Fibroblast of lung (primary cell): ENCODE results near the gene CCDC92B. TPM values are rescaled to one million over a fixed set of nuclear protein-coding genes. Genes with fewer than 3 reads are reported as not detected.

Source experiments
- DNase-seq, 2 donors: peaks; one replicate each; pipeline versions ENCODE4 v3.0.0 to v3.0.0-alpha.2; 2010; ENCODE audit warnings: low read depth in 2 of 2
- H2AFZ ChIP-seq: 2 replicates; pipeline ENCODE4 v1.5.1; 2012; ENCODE audit warnings: low read length, control low read depth, inconsistent platforms
- H3K27ac ChIP-seq: 2 replicates; pipeline ENCODE4 v1.5.1; 2011; ENCODE audit warnings: low read length, control low read depth; ENCODE audit not compliant: insufficient read depth
- H3K27me3 ChIP-seq: 2 replicates; pipeline ENCODE4 v1.5.1; 2011; ENCODE audit warnings: mild to moderate bottlenecking, low read length; ENCODE audit not compliant: control insufficient read depth, insufficient read depth
- H3K36me3 ChIP-seq: 2 replicates; pipeline ENCODE4 v1.5.1; 2011; ENCODE audit warnings: low read length; ENCODE audit not compliant: control insufficient read depth, insufficient read depth
- H3K4me1 ChIP-seq: 2 replicates; pipeline ENCODE4 v1.5.1; 2011; ENCODE audit warnings: low read length; ENCODE audit not compliant: control insufficient read depth, insufficient read depth; ENCODE audit errors: extremely low read depth
- H3K4me2 ChIP-seq: 2 replicates; pipeline ENCODE4 v1.5.1; 2011; ENCODE audit warnings: low read length, control low read depth; ENCODE audit not compliant: insufficient read depth; ENCODE audit errors: extremely low read depth
- H3K4me3 ChIP-seq, 4 experiments: fragments of 200-600 bp in 1 of 4; sonication (generic) in 1 of 4; replicated peaks in 1 of 4; 2 replicates each; pipeline ENCODE4 v1.5.1; 2011 to 2016; ENCODE audit warnings: low read length in 4 of 4, low read depth in 3 of 4, mild to moderate bottlenecking in 3 of 4, control low read depth in 2 of 4, inconsistent platforms in 1 of 4, mixed read lengths in 1 of 4; ENCODE audit not compliant: insufficient read depth in 1 of 4; ENCODE audit errors: control extremely low read depth in 1 of 4
- H3K79me2 ChIP-seq: 2 replicates; pipeline ENCODE4 v1.5.1; 2012; ENCODE audit warnings: mild to moderate bottlenecking, low read length, inconsistent platforms; ENCODE audit not compliant: control insufficient read depth, insufficient read depth
- H3K9ac ChIP-seq: 2 replicates; pipeline ENCODE4 v1.5.1; 2011; ENCODE audit warnings: mild to moderate bottlenecking, low read length, control low read depth; ENCODE audit not compliant: insufficient read depth
- H3K9me3 ChIP-seq: 2 replicates; pipeline ENCODE4 v1.5.1; 2012; ENCODE audit warnings: low read depth, low read length; ENCODE audit not compliant: control insufficient read depth, insufficient read depth
- H4K20me1 ChIP-seq: 2 replicates; pipeline ENCODE4 v1.5.1; 2011; ENCODE audit warnings: low read length; ENCODE audit not compliant: control insufficient read depth, insufficient read depth; ENCODE audit errors: extremely low read depth
- CTCF ChIP-seq, 2 donors: IDR thresholded peaks in 1 of 2; conservative IDR thresholded peaks in 1 of 2; 1 replicate in 1 of 2; 2 replicates in 1 of 2; pipeline ENCODE4 v1.5.1; 2011 to 2012; ENCODE audit warnings: low read length in 2 of 2, control low read depth in 1 of 2, inconsistent platforms in 1 of 2, low read depth in 1 of 2, mild to moderate bottlenecking in 1 of 2
- EZH2 ChIP-seq: IDR thresholded peaks from 2 replicates; pipeline ENCODE4 v1.5.1; 2012; ENCODE audit warnings: low read length, control low read depth, mild to moderate bottlenecking; ENCODE audit errors: missing control alignments
- polyA plus RNA-seq, 2 donors: library from polyadenylated mRNA; depleted of rRNA in 1 of 2; stranded (reverse) in 1 of 2; unstranded in 1 of 2; fragments of >200 nt; gene quantifications; 2 replicates each; pipeline ENCODE4 v1.2.1, GENCODE V29; 2011 to 2012; ENCODE audit warnings: missing spikeins in 1 of 2
- total RNA-seq: library from RNA; depleted of rRNA; stranded (reverse); fragments of >200 nt; gene quantifications from 2 replicates; pipeline ENCODE4 v1.2.1, GENCODE V29; 2014

CCDC92B gene
- total and polyA plus RNA-seq, 2 donors (not counting 1 experiment from before 2014, with no cell fraction given), result not detected

GRCh38 chr17:2749784-2750181, 331 bp upstream of the CCDC92B start:
- Histone ChIP-seq H3K36me3 (no peaks in the 10 kb centered on the region), H3K9ac (no peak overlapping the region), H3K4me3 (no peak overlapping the region), H3K27ac (no peak overlapping the region), H3K79me2 (no peaks in the 10 kb centered on the region), H4K20me1 (no peaks in the 10 kb centered on the region), H3K9me3 (no peaks in the 10 kb centered on the region), H3K4me1 (no peaks in the 10 kb centered on the region), H2AFZ (no peak overlapping the region), H3K27me3 (peaks cover 7% of the 10 kb centered on the region), H3K4me2 (peak overlapping the region; percentile 13)
- TF ChIP-seq EZH2 (no peak), CTCF (conservative IDR thresholded peaks at IDR 0.05 in 1 of 2, IDR thresholded peaks at IDR 0.05 in 1 of 2; ENCODE audit: low read depth in 1 of 2, low read length in 2 of 2) (no peak)
- DNase-seq, result peak; percentile 58 to 65

GRCh38 chr17:2745317-2746037, 4.0 kb downstream of the CCDC92B start:
- DNase-seq, result no peak
- Histone ChIP-seq H3K4me3 (no peak overlapping the region), H3K27me3 (peaks cover 11% of the 10 kb centered on the region)

GRCh38 chr17:2737693-2738092, 11.8 kb downstream of the CCDC92B start:
- Histone ChIP-seq H3K27me3 (no peaks in the 10 kb centered on the region), H3K4me2 (no peak overlapping the region), H3K4me1 (no peaks in the 10 kb centered on the region), H3K79me2 (no peaks in the 10 kb centered on the region), H2AFZ (no peak overlapping the region), H3K36me3 (no peaks in the 10 kb centered on the region), H4K20me1 (no peaks in the 10 kb centered on the region), H3K9ac (no peak overlapping the region), H3K27ac (no peak overlapping the region), H3K4me3 (no peak overlapping the region), H3K9me3 (no peaks in the 10 kb centered on the region)
- TF ChIP-seq EZH2 (no peak), CTCF (conservative IDR thresholded peaks at IDR 0.05 in 1 of 2, IDR thresholded peaks at IDR 0.05 in 1 of 2; ENCODE audit: low read depth in 1 of 2, low read length in 2 of 2) (no peak)
- no peak for DNase-seq

More at GRCh38 chr17:2745317-2746037, 4.0 kb downstream of the CCDC92B start:
- TF ChIP-seq EZH2, result no peak
- TF ChIP-seq CTCF (conservative IDR thresholded peaks at IDR 0.05 in 1 of 2, IDR thresholded peaks at IDR 0.05 in 1 of 2; ENCODE audit: low read depth in 1 of 2, low read length in 2 of 2), result no peak
- Histone ChIP-seq H4K20me1 (no peaks in the 10 kb centered on the region), H3K4me2 (no peak overlapping the region), H2AFZ (no peak overlapping the region), H3K27ac (no peak overlapping the region), H3K36me3 (no peaks in the 10 kb centered on the region), H3K9ac (no peak overlapping the region), H3K9me3 (no peaks in the 10 kb centered on the region), H3K79me2 (no peaks in the 10 kb centered on the region), H3K4me1 (no peaks in the 10 kb centered on the region)
